ENCODE data around the gene CDC42BPB.

DNA sequence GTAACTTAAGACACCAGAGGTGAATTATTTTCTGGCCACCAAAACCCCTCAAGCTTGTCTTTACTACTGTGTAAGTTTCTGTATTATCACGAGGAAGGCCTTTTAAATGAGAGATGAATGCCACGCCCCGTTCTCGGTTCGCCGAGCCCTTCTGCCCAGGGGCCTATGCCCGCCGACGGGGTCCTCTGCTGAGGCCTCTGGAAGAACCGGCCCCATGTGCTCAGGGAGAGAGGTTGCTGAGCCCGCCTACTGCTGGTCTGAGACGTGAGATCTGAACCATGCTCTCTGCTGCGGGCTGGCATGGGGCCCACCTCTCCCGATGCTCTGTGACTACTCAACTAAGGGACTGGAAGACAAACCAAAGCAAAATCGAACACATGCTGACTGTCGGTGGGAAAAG is 113.9 kb downstream of the CDC42BPB start:
- TF ChIP-seq, protein P1, sequence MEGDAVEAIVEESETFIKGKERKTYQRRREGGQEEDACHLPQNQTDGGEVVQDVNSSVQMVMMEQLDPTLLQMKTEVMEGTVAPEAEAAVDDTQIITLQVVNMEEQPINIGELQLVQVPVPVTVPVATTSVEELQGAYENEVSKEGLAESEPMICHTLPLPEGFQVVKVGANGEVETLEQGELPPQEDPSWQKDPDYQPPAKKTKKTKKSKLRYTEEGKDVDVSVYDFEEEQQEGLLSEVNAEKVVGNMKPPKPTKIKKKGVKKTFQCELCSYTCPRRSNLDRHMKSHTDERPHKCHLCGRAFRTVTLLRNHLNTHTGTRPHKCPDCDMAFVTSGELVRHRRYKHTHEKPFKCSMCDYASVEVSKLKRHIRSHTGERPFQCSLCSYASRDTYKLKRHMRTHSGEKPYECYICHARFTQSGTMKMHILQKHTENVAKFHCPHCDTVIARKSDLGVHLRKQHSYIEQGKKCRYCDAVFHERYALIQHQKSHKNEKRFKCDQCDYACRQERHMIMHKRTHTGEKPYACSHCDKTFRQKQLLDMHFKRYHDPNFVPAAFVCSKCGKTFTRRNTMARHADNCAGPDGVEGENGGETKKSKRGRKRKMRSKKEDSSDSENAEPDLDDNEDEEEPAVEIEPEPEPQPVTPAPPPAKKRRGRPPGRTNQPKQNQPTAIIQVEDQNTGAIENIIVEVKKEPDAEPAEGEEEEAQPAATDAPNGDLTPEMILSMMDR (conservative IDR thresholded peaks at IDR 0.05; ENCODE audit: low read depth, low read length), result no peak
- TF ChIP-seq, protein P2, sequence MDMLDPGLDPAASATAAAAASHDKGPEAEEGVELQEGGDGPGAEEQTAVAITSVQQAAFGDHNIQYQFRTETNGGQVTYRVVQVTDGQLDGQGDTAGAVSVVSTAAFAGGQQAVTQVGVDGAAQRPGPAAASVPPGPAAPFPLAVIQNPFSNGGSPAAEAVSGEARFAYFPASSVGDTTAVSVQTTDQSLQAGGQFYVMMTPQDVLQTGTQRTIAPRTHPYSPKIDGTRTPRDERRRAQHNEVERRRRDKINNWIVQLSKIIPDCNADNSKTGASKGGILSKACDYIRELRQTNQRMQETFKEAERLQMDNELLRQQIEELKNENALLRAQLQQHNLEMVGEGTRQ (IDR thresholded peaks at IDR 0.05; ENCODE audit: low read depth, low read length), result no peak
- TF ChIP-seq RFX5 (IDR thresholded peaks at IDR 0.05; ENCODE audit: low read depth, low read length) (no peak), BHLHE40 (IDR thresholded peaks at IDR 0.05; ENCODE audit: low read depth, low read length) (no peak), POLR2A (IDR thresholded peaks at IDR 0.05; ENCODE audit: low read depth, low read length) (no peak)
- TF ChIP-seq, protein P3, sequence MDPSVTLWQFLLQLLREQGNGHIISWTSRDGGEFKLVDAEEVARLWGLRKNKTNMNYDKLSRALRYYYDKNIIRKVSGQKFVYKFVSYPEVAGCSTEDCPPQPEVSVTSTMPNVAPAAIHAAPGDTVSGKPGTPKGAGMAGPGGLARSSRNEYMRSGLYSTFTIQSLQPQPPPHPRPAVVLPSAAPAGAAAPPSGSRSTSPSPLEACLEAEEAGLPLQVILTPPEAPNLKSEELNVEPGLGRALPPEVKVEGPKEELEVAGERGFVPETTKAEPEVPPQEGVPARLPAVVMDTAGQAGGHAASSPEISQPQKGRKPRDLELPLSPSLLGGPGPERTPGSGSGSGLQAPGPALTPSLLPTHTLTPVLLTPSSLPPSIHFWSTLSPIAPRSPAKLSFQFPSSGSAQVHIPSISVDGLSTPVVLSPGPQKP (IDR thresholded peaks at IDR 0.05; ENCODE audit: borderline replicate concordance, low read depth, low read length), result no peak
